Measurements from ENCODE around the gene NCKAP5.

DNA sequence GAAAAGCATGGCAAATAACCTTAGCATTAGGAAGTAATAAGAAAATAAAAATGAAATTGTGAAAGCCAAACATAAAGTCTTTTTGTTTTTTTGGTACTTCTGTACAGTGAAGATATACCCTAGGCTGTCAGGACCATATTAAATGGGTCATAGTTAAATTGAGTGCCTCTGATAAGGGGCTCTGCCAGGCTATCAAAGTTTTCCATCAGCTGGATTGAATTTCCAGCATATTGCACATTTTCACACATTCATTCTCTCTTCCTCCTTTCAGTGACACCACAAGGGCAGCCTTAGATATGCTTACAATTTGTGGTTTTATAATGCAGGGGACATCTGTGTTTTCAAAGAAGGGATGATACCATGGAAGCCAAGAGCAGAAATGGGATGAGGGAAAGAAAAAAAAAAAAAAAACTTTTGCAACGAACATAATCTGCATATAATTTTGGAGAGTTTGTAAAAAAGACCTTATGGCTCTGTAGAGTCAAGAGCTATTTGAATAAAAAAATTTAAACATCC, 789.0 kb downstream of the NCKAP5 start:
- TF ChIP-seq TAF1 (IDR thresholded peaks at IDR 0.05; ENCODE audit: borderline replicate concordance, insufficient read depth, low read length) = no peak
- no peak for TF ChIP-seq POLR2AphosphoS5 (IDR thresholded peaks at IDR 0.05; ENCODE audit: low read depth, low read length)
- TF ChIP-seq, protein P1, sequence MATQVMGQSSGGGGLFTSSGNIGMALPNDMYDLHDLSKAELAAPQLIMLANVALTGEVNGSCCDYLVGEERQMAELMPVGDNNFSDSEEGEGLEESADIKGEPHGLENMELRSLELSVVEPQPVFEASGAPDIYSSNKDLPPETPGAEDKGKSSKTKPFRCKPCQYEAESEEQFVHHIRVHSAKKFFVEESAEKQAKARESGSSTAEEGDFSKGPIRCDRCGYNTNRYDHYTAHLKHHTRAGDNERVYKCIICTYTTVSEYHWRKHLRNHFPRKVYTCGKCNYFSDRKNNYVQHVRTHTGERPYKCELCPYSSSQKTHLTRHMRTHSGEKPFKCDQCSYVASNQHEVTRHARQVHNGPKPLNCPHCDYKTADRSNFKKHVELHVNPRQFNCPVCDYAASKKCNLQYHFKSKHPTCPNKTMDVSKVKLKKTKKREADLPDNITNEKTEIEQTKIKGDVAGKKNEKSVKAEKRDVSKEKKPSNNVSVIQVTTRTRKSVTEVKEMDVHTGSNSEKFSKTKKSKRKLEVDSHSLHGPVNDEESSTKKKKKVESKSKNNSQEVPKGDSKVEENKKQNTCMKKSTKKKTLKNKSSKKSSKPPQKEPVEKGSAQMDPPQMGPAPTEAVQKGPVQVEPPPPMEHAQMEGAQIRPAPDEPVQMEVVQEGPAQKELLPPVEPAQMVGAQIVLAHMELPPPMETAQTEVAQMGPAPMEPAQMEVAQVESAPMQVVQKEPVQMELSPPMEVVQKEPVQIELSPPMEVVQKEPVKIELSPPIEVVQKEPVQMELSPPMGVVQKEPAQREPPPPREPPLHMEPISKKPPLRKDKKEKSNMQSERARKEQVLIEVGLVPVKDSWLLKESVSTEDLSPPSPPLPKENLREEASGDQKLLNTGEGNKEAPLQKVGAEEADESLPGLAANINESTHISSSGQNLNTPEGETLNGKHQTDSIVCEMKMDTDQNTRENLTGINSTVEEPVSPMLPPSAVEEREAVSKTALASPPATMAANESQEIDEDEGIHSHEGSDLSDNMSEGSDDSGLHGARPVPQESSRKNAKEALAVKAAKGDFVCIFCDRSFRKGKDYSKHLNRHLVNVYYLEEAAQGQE (IDR thresholded peaks at IDR 0.05; ENCODE audit: insufficient read depth in 1 of 2, low read depth in 2 of 2, low read length in 2 of 2) = no peak

All from PFSK-1 (cell line).